ENCODE measurements around the gene PACC1. TPM values are rescaled to one million over a fixed set of nuclear protein-coding genes. Genes with fewer than 3 reads are reported as not detected.

Gene PACC1
- total RNA-seq, 2 experiments from 2014 or later, result 1.8 to 2.1 TPM

GRCh38 chr1:212455401-212455800 is 40.7 kb upstream of the PACC1 start:
- H3K36me3 Mint-ChIP-seq (ENCODE audit: low read depth), result no peaks in the 10 kb centered on the region
- Histone ChIP-seq H3K36me3 (ENCODE audit: insufficient read depth, low read length) (no peaks in the 10 kb centered on the region), H3K4me1 (ENCODE audit: insufficient read depth, low read length) (peaks cover 5% of the 10 kb centered on the region), H3K27ac (ENCODE audit: low read depth in 1 of 2, low read length in 2 of 2) (no peak overlapping the region), H3K4me3 (ENCODE audit: low read length) (no peak overlapping the region), H3K9me3 (ENCODE audit: control insufficient read depth in 1 of 2, insufficient read depth in 1 of 2, low read length in 2 of 2) (no peaks in the 10 kb centered on the region), H3K27me3 (ENCODE audit: control insufficient read depth in 1 of 2, insufficient read depth in 2 of 2, low read length in 2 of 2) (no peaks in the 10 kb centered on the region)
- TF ChIP-seq CTCF (IDR thresholded peaks at IDR 0.05), result no peak
- H3K9me3 Mint-ChIP-seq, result no peaks in the 10 kb centered on the region
- no peak overlapping the region for H3K4me3 Mint-ChIP-seq
- peaks cover 7% of the 10 kb centered on the region for H3K4me1 Mint-ChIP-seq (ENCODE audit: low read depth)
- CTCF ChIA-PET, result interaction anchor here (1.0 to 4.7 kb wide), 24 partner anchors 9 to 775 kb away, joined by 3 to 43 read pairs (median 4); partner anchors contain the start of genes DTL and INTS7
- intact Hi-C loops (cut with DNase I, micrococcal nuclease), result loop anchor here (2.0 to 5.0 kb wide), 4 partner anchors 88 to 542 kb away; no protein-coding TSS in a partner anchor
- no peak overlapping the region for H3K27ac Mint-ChIP-seq
- POLR2A ChIA-PET, result interaction anchor here (0.6 to 1.5 kb wide), 4 partner anchors 115 to 775 kb away, joined by 3 to 11 read pairs (median 5); no protein-coding TSS in a partner anchor
- DNase-seq, result no peak
- H3K27me3 Mint-ChIP-seq, result no peaks in the 10 kb centered on the region
- ATAC-seq (ENCODE audit: poor library complexity), result no peak

- POLR2A ChIA-PET, result no interaction called here
- intact Hi-C loops (cut with DNase I, micrococcal nuclease), result loop anchor here (2.0 to 5.0 kb wide), 4 partner anchors 87 to 543 kb away; no protein-coding TSS in a partner anchor
These were observed 40.1 kb upstream of the PACC1 start for GRCh38 chr1:212454741-212455140.

GRCh38 chr1:212453156-212453857 is 38.6 kb upstream of the PACC1 start:
- no peak for ATAC-seq (ENCODE audit: poor library complexity)
- Histone ChIP-seq H3K27ac (ENCODE audit: low read depth in 1 of 2, low read length in 2 of 2) (no peak overlapping the region), H3K4me1 (ENCODE audit: insufficient read depth, low read length) (peaks cover 5% of the 10 kb centered on the region), H3K36me3 (ENCODE audit: insufficient read depth, low read length) (no peaks in the 10 kb centered on the region), H3K9me3 (ENCODE audit: control insufficient read depth in 1 of 2, insufficient read depth in 1 of 2, low read length in 2 of 2) (no peaks in the 10 kb centered on the region), H3K27me3 (ENCODE audit: control insufficient read depth in 1 of 2, insufficient read depth in 2 of 2, low read length in 2 of 2) (no peaks in the 10 kb centered on the region), H3K4me3 (ENCODE audit: low read length) (no peak overlapping the region)
- Mint-ChIP-seq H3K36me3 (ENCODE audit: low read depth) (no peaks in the 10 kb centered on the region), H3K4me3 (no peak overlapping the region), H3K27me3 (no peaks in the 10 kb centered on the region), H3K4me1 (ENCODE audit: low read depth) (peaks cover 7% of the 10 kb centered on the region), H3K27ac (no peak overlapping the region), H3K9me3 (no peaks in the 10 kb centered on the region)
- intact Hi-C loops (cut with DNase I, micrococcal nuclease), result no loop called here
- ChIA-PET CTCF (no interaction called here), POLR2A (no interaction called here)
- no peak for DNase-seq
- TF ChIP-seq CTCF (IDR thresholded peaks at IDR 0.05), result no peak

More at GRCh38 chr1:212454741-212455140, 40.1 kb upstream of the PACC1 start:
- Histone ChIP-seq H3K4me3 (ENCODE audit: low read length) (no peak overlapping the region), H3K27ac (ENCODE audit: low read depth in 1 of 2, low read length in 2 of 2) (no peak overlapping the region), H3K9me3 (ENCODE audit: control insufficient read depth in 1 of 2, insufficient read depth in 1 of 2, low read length in 2 of 2) (no peaks in the 10 kb centered on the region), H3K27me3 (ENCODE audit: control insufficient read depth in 1 of 2, insufficient read depth in 2 of 2, low read length in 2 of 2) (no peaks in the 10 kb centered on the region), H3K4me1 (ENCODE audit: insufficient read depth, low read length) (peaks cover 5% of the 10 kb centered on the region), H3K36me3 (ENCODE audit: insufficient read depth, low read length) (no peaks in the 10 kb centered on the region)
- peaks cover 7% of the 10 kb centered on the region for H3K4me1 Mint-ChIP-seq (ENCODE audit: low read depth)
- no peak overlapping the region for H3K4me3 Mint-ChIP-seq
- H3K27me3 Mint-ChIP-seq, result no peaks in the 10 kb centered on the region
- CTCF ChIA-PET, result interaction anchor here (1.7 to 4.7 kb wide), 3 partner anchors 383 to 756 kb away, joined by 15 to 43 read pairs (median 17); no protein-coding TSS in a partner anchor
- no peak for TF ChIP-seq CTCF (IDR thresholded peaks at IDR 0.05)
- ATAC-seq (ENCODE audit: poor library complexity), result no peak
- H3K27ac Mint-ChIP-seq, result no peak overlapping the region
- no peaks in the 10 kb centered on the region for H3K36me3 Mint-ChIP-seq (ENCODE audit: low read depth)
- no peaks in the 10 kb centered on the region for H3K9me3 Mint-ChIP-seq
- DNase-seq, result no peak

All from CD4-positive, alpha-beta T cell (primary cell).